Measurements from ENCODE around the gene PLK1.

PLK1 gene

GRCh38 chr16:23634461-23635036, 44.1 kb upstream of the PLK1 start:
- Histone ChIP-seq H4K20me1 (ENCODE audit: insufficient read depth, low read length) (no peaks in the 10 kb centered on the region), H3K79me2 (ENCODE audit: low read length) (no peaks in the 10 kb centered on the region; the same call in 1 of the 2 replicates), H3K4me3 (ENCODE audit: low read length) (no peak overlapping the region), H2AFZ (ENCODE audit: low read length) (no peak overlapping the region), H3K27me3 (replicated peaks; ENCODE audit: insufficient read depth, low read length) (no peaks in the 10 kb centered on the region), H3F3A (ENCODE audit: insufficient read depth, low read length) (no peaks in the 10 kb centered on the region), H3K4me1 (ENCODE audit: low read length) (no peaks in the 10 kb centered on the region), H3K9ac (ENCODE audit: low read length) (no peak overlapping the region), H3K9me2 (replicated peaks; ENCODE audit: insufficient read depth, low read length) (no peaks in the 10 kb centered on the region), H3K4me2 (ENCODE audit: low read depth, low read length) (no peak overlapping the region), H3K9me3 (replicated peaks; ENCODE audit: insufficient read depth, low read length) (no peaks in the 10 kb centered on the region), H3K36me3 (replicated peaks; ENCODE audit: insufficient read depth, low read length) (no peaks in the 10 kb centered on the region; the same call in 1 of the 2 replicates), H3K27ac (ENCODE audit: low read length) (no peak overlapping the region)
- TF ChIP-seq EZH2phosphoT487 (IDR thresholded peaks at IDR 0.05; ENCODE audit: low read length) (no peak), CTCF (IDR thresholded peaks at IDR 0.05; ENCODE audit: low read length) (no peak), EZH2 (optimal IDR thresholded peaks at IDR 0.05; ENCODE audit: low read depth, low read length) (no peak)
- no peak for DNase-seq

GRCh38 chr16:23635958-23636357, 42.7 kb upstream of the PLK1 start:
- H3K27ac ChIP-seq (ENCODE audit: low read length) = no peak overlapping the region
- H3K27me3 ChIP-seq (replicated peaks; ENCODE audit: insufficient read depth, low read length) = no peaks in the 10 kb centered on the region
- no peak overlapping the region for H3K4me3 ChIP-seq (ENCODE audit: low read length)
- peaks cover 14% of the 10 kb centered on the region for H3K79me2 ChIP-seq (ENCODE audit: low read length)
- DNase-seq = no peak
- H4K20me1 ChIP-seq (ENCODE audit: insufficient read depth, low read length) = no peaks in the 10 kb centered on the region
- no peaks in the 10 kb centered on the region for H3K9me2 ChIP-seq (replicated peaks; ENCODE audit: insufficient read depth, low read length)
- H3K4me1 ChIP-seq (ENCODE audit: low read length) = no peaks in the 10 kb centered on the region
- H3K4me2 ChIP-seq (ENCODE audit: low read depth, low read length) = no peak overlapping the region
- no peaks in the 10 kb centered on the region for H3K36me3 ChIP-seq (replicated peaks; ENCODE audit: insufficient read depth, low read length)
- no peak overlapping the region for H2AFZ ChIP-seq (ENCODE audit: low read length)
- no peaks in the 10 kb centered on the region for H3F3A ChIP-seq (ENCODE audit: insufficient read depth, low read length)
- H3K9ac ChIP-seq (ENCODE audit: low read length) = no peak overlapping the region
- no peaks in the 10 kb centered on the region for H3K9me3 ChIP-seq (replicated peaks; ENCODE audit: insufficient read depth, low read length)
- TF ChIP-seq CTCF (IDR thresholded peaks at IDR 0.05; ENCODE audit: low read length) (no peak), EZH2 (optimal IDR thresholded peaks at IDR 0.05; ENCODE audit: low read depth, low read length) (no peak), EZH2phosphoT487 (IDR thresholded peaks at IDR 0.05; ENCODE audit: low read length) (no peak)

- no peak for DNase-seq
- Histone ChIP-seq H3K27ac (ENCODE audit: low read length) (peak overlapping the region; percentile 24; the same call in 1 of the 2 replicates), H3K4me1 (ENCODE audit: low read length) (0 out of 2 replicates have a peak, but pooled peaks cover 2% of the 10 kb centered on the region), H3K4me3 (ENCODE audit: low read length) (peak overlapping the region; percentile 90), H3K79me2 (ENCODE audit: low read length) (peaks cover 42% of the 10 kb centered on the region), H4K20me1 (ENCODE audit: insufficient read depth, low read length) (no peaks in the 10 kb centered on the region), H3K27me3 (replicated peaks; ENCODE audit: insufficient read depth, low read length) (no peaks in the 10 kb centered on the region), H3K4me2 (ENCODE audit: low read depth, low read length) (peak overlapping the region; percentile 74), H2AFZ (ENCODE audit: low read length) (peak overlapping the region; percentile 90), H3K36me3 (replicated peaks; ENCODE audit: insufficient read depth, low read length) (no peaks in the 10 kb centered on the region), H3K9ac (ENCODE audit: low read length) (peak overlapping the region; percentile 80), H3K9me3 (replicated peaks; ENCODE audit: insufficient read depth, low read length) (no peaks in the 10 kb centered on the region), H3F3A (ENCODE audit: insufficient read depth, low read length) (no peaks in the 10 kb centered on the region; the same call in 1 of the 2 replicates), H3K9me2 (replicated peaks; ENCODE audit: insufficient read depth, low read length) (no peaks in the 10 kb centered on the region)
- no peak for TF ChIP-seq EZH2 (optimal IDR thresholded peaks at IDR 0.05; ENCODE audit: low read depth, low read length)
- TF ChIP-seq CTCF (IDR thresholded peaks at IDR 0.05; ENCODE audit: low read length) = no peak
- no peak for TF ChIP-seq EZH2phosphoT487 (IDR thresholded peaks at IDR 0.05; ENCODE audit: low read length)
These were observed 38.1 kb upstream of the PLK1 start for GRCh38 chr16:23640615-23640930.
